ENCODE data around the gene CMTR1.

CMTR1 gene

GRCh38 chr6:37507690-37508421, 74.8 kb downstream of the CMTR1 start:
- Histone ChIP-seq H3K4me1 (ENCODE audit: insufficient read depth, insufficient read length) (peaks cover 10% of the 10 kb centered on the region), H3K36me3 (ENCODE audit: insufficient read depth, insufficient read length, low read length) (no peaks in the 10 kb centered on the region), H3K4me3 (ENCODE audit: insufficient read length, low read depth) (no peak overlapping the region), H3K27me3 (ENCODE audit: insufficient read depth, insufficient read length) (peaks cover 23% of the 10 kb centered on the region), H3K9ac (ENCODE audit: insufficient read length, low read depth) (no peak overlapping the region), H3K9me3 (ENCODE audit: insufficient read depth, low read length) (no peaks in the 10 kb centered on the region)
- TF ChIP-seq YY1 (IDR thresholded peaks at IDR 0.05; ENCODE audit: insufficient read depth, insufficient read length) (no peak), SUZ12 (IDR thresholded peaks at IDR 0.05; ENCODE audit: extremely low read depth, insufficient read depth, insufficient read length) (no peak), ZNF274 (IDR thresholded peaks at IDR 0.05; ENCODE audit: low read depth, low read length) (no peak)
- DNase-seq (ENCODE audit: low read depth, low spot score): no peak

GRCh38 chr6:37511201-37511600, 78.2 kb downstream of the CMTR1 start:
- Histone ChIP-seq H3K27me3 (ENCODE audit: insufficient read depth, insufficient read length) (peaks cover 41% of the 10 kb centered on the region), H3K9ac (ENCODE audit: insufficient read length, low read depth) (no peak overlapping the region), H3K9me3 (ENCODE audit: insufficient read depth, low read length) (no peaks in the 10 kb centered on the region), H3K4me3 (ENCODE audit: insufficient read length, low read depth) (no peak overlapping the region), H3K4me1 (ENCODE audit: insufficient read depth, insufficient read length) (peaks cover 23% of the 10 kb centered on the region), H3K36me3 (ENCODE audit: insufficient read depth, insufficient read length, low read length) (no peaks in the 10 kb centered on the region)
- DNase-seq (ENCODE audit: low read depth, low spot score): no peak
- TF ChIP-seq SUZ12 (IDR thresholded peaks at IDR 0.05; ENCODE audit: extremely low read depth, insufficient read depth, insufficient read length) (no peak), YY1 (IDR thresholded peaks at IDR 0.05; ENCODE audit: insufficient read depth, insufficient read length) (no peak), ZNF274 (IDR thresholded peaks at IDR 0.05; ENCODE audit: low read depth, low read length) (no peak)

- TF ChIP-seq SUZ12 (IDR thresholded peaks at IDR 0.05; ENCODE audit: extremely low read depth, insufficient read depth, insufficient read length) (no peak), ZNF274 (IDR thresholded peaks at IDR 0.05; ENCODE audit: low read depth, low read length) (no peak), YY1 (IDR thresholded peaks at IDR 0.05; ENCODE audit: insufficient read depth, insufficient read length) (no peak)
- Histone ChIP-seq H3K4me1 (ENCODE audit: insufficient read depth, insufficient read length) (peaks cover 28% of the 10 kb centered on the region), H3K4me3 (ENCODE audit: insufficient read length, low read depth) (peak overlapping the region; percentile 20), H3K9ac (ENCODE audit: insufficient read length, low read depth) (peak overlapping the region; percentile 57), H3K9me3 (ENCODE audit: insufficient read depth, low read length) (no peaks in the 10 kb centered on the region), H3K36me3 (ENCODE audit: insufficient read depth, insufficient read length, low read length) (no peaks in the 10 kb centered on the region), H3K27me3 (ENCODE audit: insufficient read depth, insufficient read length) (peaks cover 41% of the 10 kb centered on the region)
- no peak for DNase-seq (ENCODE audit: low read depth, low spot score)
These were observed 78.9 kb downstream of the CMTR1 start for GRCh38 chr6:37511910-37512399.

GRCh38 chr6:37512400-37513011, 79.5 kb downstream of the CMTR1 start:
- peak overlapping the region; percentile 57 for H3K9ac ChIP-seq (ENCODE audit: insufficient read length, low read depth)
- no peak for TF ChIP-seq ZNF274 (IDR thresholded peaks at IDR 0.05; ENCODE audit: low read depth, low read length)
- TF ChIP-seq YY1 (IDR thresholded peaks at IDR 0.05; ENCODE audit: insufficient read depth, insufficient read length): no peak
- TF ChIP-seq SUZ12 (IDR thresholded peaks at IDR 0.05; ENCODE audit: extremely low read depth, insufficient read depth, insufficient read length): no peak
- H3K9me3 ChIP-seq (ENCODE audit: insufficient read depth, low read length): no peaks in the 10 kb centered on the region
- H3K4me1 ChIP-seq (ENCODE audit: insufficient read depth, insufficient read length): peaks cover 32% of the 10 kb centered on the region
- H3K4me3 ChIP-seq (ENCODE audit: insufficient read length, low read depth): peak overlapping the region; percentile 20
- peaks cover 41% of the 10 kb centered on the region for H3K27me3 ChIP-seq (ENCODE audit: insufficient read depth, insufficient read length)
- no peaks in the 10 kb centered on the region for H3K36me3 ChIP-seq (ENCODE audit: insufficient read depth, insufficient read length, low read length)
- DNase-seq (ENCODE audit: low read depth, low spot score): no peak

GRCh38 chr6:37513155-37513554, 80.1 kb downstream of the CMTR1 start:
- Histone ChIP-seq H3K9ac (ENCODE audit: insufficient read length, low read depth) (peak overlapping the region; percentile 61), H3K4me3 (ENCODE audit: insufficient read length, low read depth) (peak overlapping the region; percentile 20), H3K36me3 (ENCODE audit: insufficient read depth, insufficient read length, low read length) (no peaks in the 10 kb centered on the region), H3K9me3 (ENCODE audit: insufficient read depth, low read length) (no peaks in the 10 kb centered on the region), H3K27me3 (ENCODE audit: insufficient read depth, insufficient read length) (peaks cover 41% of the 10 kb centered on the region), H3K4me1 (ENCODE audit: insufficient read depth, insufficient read length) (peaks cover 32% of the 10 kb centered on the region)
- TF ChIP-seq ZNF274 (IDR thresholded peaks at IDR 0.05; ENCODE audit: low read depth, low read length) (no peak), SUZ12 (IDR thresholded peaks at IDR 0.05; ENCODE audit: extremely low read depth, insufficient read depth, insufficient read length) (no peak), YY1 (IDR thresholded peaks at IDR 0.05; ENCODE audit: insufficient read depth, insufficient read length) (no peak)
- DNase-seq (ENCODE audit: low read depth, low spot score): no peak

- H3K36me3 ChIP-seq (ENCODE audit: insufficient read depth, insufficient read length, low read length): no peaks in the 10 kb centered on the region
- H3K4me3 ChIP-seq (ENCODE audit: insufficient read length, low read depth): peak overlapping the region; percentile 20
- no peak for DNase-seq (ENCODE audit: low read depth, low spot score)
- H3K4me1 ChIP-seq (ENCODE audit: insufficient read depth, insufficient read length): peaks cover 32% of the 10 kb centered on the region
- peaks cover 41% of the 10 kb centered on the region for H3K27me3 ChIP-seq (ENCODE audit: insufficient read depth, insufficient read length)
- TF ChIP-seq YY1 (IDR thresholded peaks at IDR 0.05; ENCODE audit: insufficient read depth, insufficient read length): no peak
- no peak for TF ChIP-seq ZNF274 (IDR thresholded peaks at IDR 0.05; ENCODE audit: low read depth, low read length)
- no peak for TF ChIP-seq SUZ12 (IDR thresholded peaks at IDR 0.05; ENCODE audit: extremely low read depth, insufficient read depth, insufficient read length)
- H3K9ac ChIP-seq (ENCODE audit: insufficient read length, low read depth): peak overlapping the region; percentile 61
- H3K9me3 ChIP-seq (ENCODE audit: insufficient read depth, low read length): no peaks in the 10 kb centered on the region
These were observed 80.6 kb downstream of the CMTR1 start for GRCh38 chr6:37513576-37513975.

- Histone ChIP-seq H3K36me3 (ENCODE audit: insufficient read depth, insufficient read length, low read length) (no peaks in the 10 kb centered on the region), H3K4me1 (ENCODE audit: insufficient read depth, insufficient read length) (peaks cover 32% of the 10 kb centered on the region), H3K9me3 (ENCODE audit: insufficient read depth, low read length) (peaks cover 4% of the 10 kb centered on the region; the same call in 1 of the 2 replicates), H3K4me3 (ENCODE audit: insufficient read length, low read depth) (no peak overlapping the region), H3K9ac (ENCODE audit: insufficient read length, low read depth) (no peak overlapping the region), H3K27me3 (ENCODE audit: insufficient read depth, insufficient read length) (peaks cover 41% of the 10 kb centered on the region)
- TF ChIP-seq ZNF274 (IDR thresholded peaks at IDR 0.05; ENCODE audit: low read depth, low read length) (no peak), YY1 (IDR thresholded peaks at IDR 0.05; ENCODE audit: insufficient read depth, insufficient read length) (no peak), SUZ12 (IDR thresholded peaks at IDR 0.05; ENCODE audit: extremely low read depth, insufficient read depth, insufficient read length) (no peak)
- DNase-seq (ENCODE audit: low read depth, low spot score): no peak
These were observed 81.3 kb downstream of the CMTR1 start for GRCh38 chr6:37514321-37514771.

Data from NT2/D1 (cell line).